Measurements from ENCODE around the gene TDRD15. TPM values are rescaled to one million over a fixed set of nuclear protein-coding genes. Genes with fewer than 3 reads are reported as not detected.

Gene TDRD15
- total RNA-seq, 1 donor from 2014 or later, result not detected

DNA sequence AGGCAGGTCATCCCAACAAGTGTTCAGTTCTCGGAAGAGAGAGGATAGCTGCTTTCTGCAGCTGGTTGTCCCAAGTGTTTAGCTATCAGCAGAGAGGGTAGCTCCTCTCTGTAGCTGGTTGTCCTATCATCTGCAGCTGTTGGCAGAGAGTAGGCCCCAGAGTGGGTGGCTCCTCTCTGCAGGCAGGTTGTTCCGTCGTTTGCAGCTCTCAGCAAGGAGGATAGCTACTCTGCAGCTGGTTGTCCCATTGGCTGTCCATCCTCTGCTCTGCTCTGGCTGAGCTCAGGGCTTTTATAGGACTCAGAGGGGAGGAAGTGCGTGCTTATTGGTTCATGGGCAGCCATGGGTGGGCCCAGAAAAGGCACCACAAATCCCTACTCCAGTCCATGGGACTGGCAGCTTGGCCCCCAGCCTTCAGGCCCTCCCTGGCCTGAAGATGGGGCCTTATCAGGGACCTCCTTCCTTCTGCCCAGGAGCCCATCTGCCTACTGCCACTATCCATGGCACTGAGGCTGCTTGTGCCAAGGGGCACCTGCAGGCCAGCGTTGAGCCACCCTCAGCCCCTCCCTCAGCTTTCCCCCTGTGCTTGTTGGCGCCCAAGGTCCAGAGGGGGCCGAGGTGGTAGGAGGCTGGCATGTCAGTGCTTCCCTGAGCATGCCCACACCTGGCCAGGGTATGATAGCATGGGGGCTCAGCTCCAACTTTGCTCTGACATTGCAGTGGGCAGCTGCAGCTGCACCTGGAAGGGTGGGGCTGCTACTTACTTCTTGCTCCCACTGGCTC, 38.3 kb downstream of the TDRD15 start:
- H3K4me3 Mint-ChIP-seq (ENCODE audit: low read depth), result no peak overlapping the region
- H3K36me3 Mint-ChIP-seq (ENCODE audit: low read depth), result no peaks in the 10 kb centered on the region
- H3K4me1 Mint-ChIP-seq (ENCODE audit: low read depth), result no peaks in the 10 kb centered on the region
- no peak overlapping the region for H3K27ac Mint-ChIP-seq
- no peak for DNase-seq (ENCODE audit: low spot score)
- intact Hi-C loops (cut with micrococcal nuclease), result no loop called here
- H3K9me3 Mint-ChIP-seq, result no peaks in the 10 kb centered on the region
- H3K27me3 Mint-ChIP-seq (ENCODE audit: low read depth), result no peaks in the 10 kb centered on the region

DNA sequence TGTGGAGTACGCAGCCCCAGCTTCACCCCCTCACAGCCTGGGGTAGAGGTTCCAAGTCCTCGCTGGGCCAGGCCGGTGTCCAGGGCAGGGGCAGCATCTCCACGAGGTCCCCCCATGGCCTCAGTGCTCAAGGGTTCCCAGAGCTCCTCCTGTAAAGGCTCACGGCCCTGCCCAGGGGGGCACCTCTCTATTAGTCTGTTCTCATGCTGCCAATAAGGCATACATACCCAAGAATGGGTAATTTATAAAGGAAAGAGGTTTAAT, 38.8 kb downstream of the TDRD15 start:
- Mint-ChIP-seq H3K27ac (no peak overlapping the region), H3K27me3 (ENCODE audit: low read depth) (no peaks in the 10 kb centered on the region), H3K9me3 (no peaks in the 10 kb centered on the region), H3K4me3 (ENCODE audit: low read depth) (no peak overlapping the region), H3K4me1 (ENCODE audit: low read depth) (no peaks in the 10 kb centered on the region), H3K36me3 (ENCODE audit: low read depth) (no peaks in the 10 kb centered on the region)
- no peak for DNase-seq (ENCODE audit: low spot score)
- intact Hi-C loops (cut with micrococcal nuclease), result no loop called here

DNA sequence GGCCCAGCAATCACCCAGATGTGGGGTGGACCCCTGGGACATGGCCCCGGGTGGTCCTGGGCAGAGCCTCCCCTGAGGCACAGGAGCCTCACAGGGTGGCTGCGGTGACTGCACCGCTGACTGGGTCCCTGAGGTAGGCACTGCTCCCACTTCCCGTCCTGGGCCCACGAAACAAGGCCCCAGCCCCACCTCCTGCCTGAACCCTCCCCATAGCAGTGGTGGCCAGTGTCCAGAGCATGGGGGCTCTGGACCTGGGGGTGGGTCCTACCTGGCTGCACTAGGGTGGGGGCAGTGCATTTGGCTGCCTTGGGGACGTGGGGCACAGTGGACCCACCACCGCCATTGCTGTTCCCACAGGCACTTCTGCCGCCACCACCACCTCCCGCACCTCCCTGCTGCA, 39.4 kb downstream of the TDRD15 start:
- no peak overlapping the region for H3K4me3 Mint-ChIP-seq (ENCODE audit: low read depth)
- intact Hi-C loops (cut with micrococcal nuclease), result no loop called here
- no peaks in the 10 kb centered on the region for H3K9me3 Mint-ChIP-seq
- H3K27me3 Mint-ChIP-seq (ENCODE audit: low read depth), result no peaks in the 10 kb centered on the region
- no peak for DNase-seq (ENCODE audit: low spot score)
- no peaks in the 10 kb centered on the region for H3K4me1 Mint-ChIP-seq (ENCODE audit: low read depth)
- no peak overlapping the region for H3K27ac Mint-ChIP-seq
- no peaks in the 10 kb centered on the region for H3K36me3 Mint-ChIP-seq (ENCODE audit: low read depth)

DNA sequence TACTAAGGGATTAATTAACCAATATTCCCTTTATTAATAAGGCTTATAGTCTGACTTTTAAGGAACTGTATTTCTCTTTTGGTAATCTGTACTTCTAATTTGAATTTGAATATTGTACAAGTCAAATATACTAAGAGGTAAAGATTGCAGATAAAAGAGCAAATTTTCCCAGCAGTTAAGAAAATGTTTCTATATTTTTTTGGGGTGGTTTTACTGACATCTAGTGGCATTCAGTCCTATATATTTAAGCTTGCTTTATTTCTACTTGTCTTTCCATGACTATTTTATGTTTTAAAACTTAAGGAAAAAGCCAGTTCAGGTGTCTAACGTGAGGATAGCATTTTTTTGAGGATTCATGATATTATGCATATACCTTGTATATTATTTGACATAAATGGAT, 41.6 kb downstream of the TDRD15 start:
- Mint-ChIP-seq H3K4me1 (ENCODE audit: low read depth) (no peaks in the 10 kb centered on the region), H3K9me3 (no peaks in the 10 kb centered on the region), H3K36me3 (ENCODE audit: low read depth) (no peaks in the 10 kb centered on the region), H3K27ac (no peak overlapping the region), H3K4me3 (ENCODE audit: low read depth) (no peak overlapping the region), H3K27me3 (ENCODE audit: low read depth) (no peaks in the 10 kb centered on the region)
- DNase-seq (ENCODE audit: low spot score), result no peak
- intact Hi-C loops (cut with micrococcal nuclease), result no loop called here

DNA sequence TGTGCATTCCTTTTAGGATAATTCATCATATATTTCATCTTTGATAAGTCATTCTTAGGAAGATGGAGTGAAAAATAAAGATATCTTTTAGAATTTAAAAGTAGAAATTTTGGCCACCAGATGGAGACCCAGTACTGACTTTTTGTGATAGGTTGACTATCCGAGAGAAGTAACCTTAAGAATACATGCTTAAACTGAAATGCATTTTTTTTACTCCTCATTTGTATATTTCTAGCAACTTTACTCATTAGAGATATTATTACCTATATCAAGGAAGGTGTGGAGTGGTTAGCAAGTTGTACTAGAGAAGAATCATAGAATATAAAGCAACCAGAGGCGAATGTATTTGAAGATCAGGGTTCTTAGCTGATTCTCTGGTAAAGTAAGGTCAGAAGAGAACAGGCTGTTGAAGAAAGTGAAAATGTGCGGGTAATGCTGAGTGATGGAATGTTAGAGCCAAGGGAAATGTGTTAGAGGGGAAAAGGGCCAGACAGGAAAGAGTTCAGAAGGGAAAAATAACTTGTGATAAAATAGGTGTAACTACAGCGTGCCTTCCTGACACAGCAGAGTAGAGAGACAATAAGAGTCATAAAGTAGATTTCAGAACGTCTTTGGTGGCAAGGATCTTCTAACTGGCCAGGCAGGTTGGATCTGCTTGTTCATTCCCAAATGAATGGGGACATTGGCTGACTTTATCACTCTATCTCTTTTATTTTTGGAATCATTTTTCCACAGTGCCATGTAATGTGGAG, 52.3 kb downstream of the TDRD15 start:
- no peaks in the 10 kb centered on the region for H3K27me3 Mint-ChIP-seq (ENCODE audit: low read depth)
- intact Hi-C loops (cut with micrococcal nuclease), result no loop called here
- no peaks in the 10 kb centered on the region for H3K4me1 Mint-ChIP-seq (ENCODE audit: low read depth)
- no peak overlapping the region for H3K27ac Mint-ChIP-seq
- DNase-seq (ENCODE audit: low spot score), result no peak
- H3K36me3 Mint-ChIP-seq (ENCODE audit: low read depth), result no peaks in the 10 kb centered on the region
- H3K4me3 Mint-ChIP-seq (ENCODE audit: low read depth), result no peak overlapping the region
- H3K9me3 Mint-ChIP-seq, result no peaks in the 10 kb centered on the region

DNA sequence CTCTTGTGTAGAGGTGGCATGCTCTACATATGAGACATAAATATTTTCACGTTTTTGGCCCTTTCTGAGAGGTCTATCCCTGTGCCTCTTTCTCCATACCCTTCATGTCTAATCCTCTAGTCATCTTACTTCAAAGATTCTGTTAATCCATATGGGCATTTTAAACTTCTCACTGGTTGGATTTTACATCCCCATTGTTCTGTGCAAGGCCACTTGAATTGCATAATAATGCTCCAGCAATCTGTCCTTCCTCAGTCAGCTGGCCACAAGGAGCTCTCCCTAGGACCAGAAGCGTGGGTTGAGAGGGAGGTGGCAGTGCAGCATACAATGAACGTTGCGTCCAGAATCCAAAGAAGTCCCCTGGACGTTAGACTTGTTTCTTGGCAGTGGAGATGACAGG, 58.2 kb downstream of the TDRD15 start:
- peaks cover 2% of the 10 kb centered on the region for H3K9me3 Mint-ChIP-seq
- H3K4me3 Mint-ChIP-seq (ENCODE audit: low read depth), result no peak overlapping the region
- no peak overlapping the region for H3K27ac Mint-ChIP-seq
- no peak for DNase-seq (ENCODE audit: low spot score)
- intact Hi-C loops (cut with micrococcal nuclease), result no loop called here
- H3K27me3 Mint-ChIP-seq (ENCODE audit: low read depth), result no peaks in the 10 kb centered on the region
- H3K4me1 Mint-ChIP-seq (ENCODE audit: low read depth), result no peaks in the 10 kb centered on the region
- H3K36me3 Mint-ChIP-seq (ENCODE audit: low read depth), result no peaks in the 10 kb centered on the region

DNA sequence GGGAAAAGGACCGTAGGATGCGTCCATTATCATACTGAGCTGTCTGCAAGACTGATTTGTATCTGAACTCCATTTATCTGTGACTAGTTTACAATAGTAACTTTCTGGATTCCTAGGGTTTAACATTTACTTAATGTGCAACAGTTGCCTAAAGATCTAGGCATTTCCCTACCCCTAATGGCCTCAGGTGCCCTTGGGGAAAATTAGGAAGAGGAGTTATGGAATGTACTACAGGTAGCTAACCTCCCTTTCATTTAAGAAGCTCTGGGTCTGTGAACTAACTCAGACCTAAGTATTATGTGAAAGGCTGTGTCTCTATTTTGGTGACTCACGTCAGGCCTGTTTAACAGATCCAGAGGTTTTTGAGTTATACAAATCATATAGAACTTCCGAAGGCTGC, 59.5 kb downstream of the TDRD15 start:
- Mint-ChIP-seq H3K4me3 (ENCODE audit: low read depth) (no peak overlapping the region), H3K27ac (no peak overlapping the region), H3K4me1 (ENCODE audit: low read depth) (no peaks in the 10 kb centered on the region), H3K27me3 (ENCODE audit: low read depth) (no peaks in the 10 kb centered on the region), H3K9me3 (peaks cover 4% of the 10 kb centered on the region), H3K36me3 (ENCODE audit: low read depth) (no peaks in the 10 kb centered on the region)
- intact Hi-C loops (cut with micrococcal nuclease), result no loop called here
- no peak for DNase-seq (ENCODE audit: low spot score)

DNA sequence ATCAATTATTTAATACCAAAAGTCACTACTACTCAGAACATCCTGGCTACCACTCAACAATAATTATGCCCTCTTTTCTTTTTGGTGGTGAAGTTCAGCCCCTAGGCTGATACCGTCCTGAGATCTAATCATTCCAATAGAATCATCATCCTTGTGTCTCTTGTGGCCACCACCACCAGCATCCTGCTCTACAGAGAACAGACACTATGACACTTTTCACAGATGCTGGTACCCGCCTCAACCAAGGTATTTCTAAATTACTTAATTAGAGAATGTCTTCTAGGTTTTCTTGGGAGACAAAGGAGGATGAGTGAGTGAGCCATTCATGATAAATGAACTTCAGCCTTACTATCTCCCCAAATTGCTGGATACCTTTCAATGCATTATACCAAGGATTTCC, 60.0 kb downstream of the TDRD15 start:
- Mint-ChIP-seq H3K36me3 (ENCODE audit: low read depth) (no peaks in the 10 kb centered on the region), H3K4me1 (ENCODE audit: low read depth) (no peaks in the 10 kb centered on the region), H3K27me3 (ENCODE audit: low read depth) (no peaks in the 10 kb centered on the region), H3K9me3 (peaks cover 4% of the 10 kb centered on the region), H3K27ac (no peak overlapping the region), H3K4me3 (ENCODE audit: low read depth) (no peak overlapping the region)
- no peak for DNase-seq (ENCODE audit: low spot score)
- intact Hi-C loops (cut with micrococcal nuclease), result no loop called here

DNA sequence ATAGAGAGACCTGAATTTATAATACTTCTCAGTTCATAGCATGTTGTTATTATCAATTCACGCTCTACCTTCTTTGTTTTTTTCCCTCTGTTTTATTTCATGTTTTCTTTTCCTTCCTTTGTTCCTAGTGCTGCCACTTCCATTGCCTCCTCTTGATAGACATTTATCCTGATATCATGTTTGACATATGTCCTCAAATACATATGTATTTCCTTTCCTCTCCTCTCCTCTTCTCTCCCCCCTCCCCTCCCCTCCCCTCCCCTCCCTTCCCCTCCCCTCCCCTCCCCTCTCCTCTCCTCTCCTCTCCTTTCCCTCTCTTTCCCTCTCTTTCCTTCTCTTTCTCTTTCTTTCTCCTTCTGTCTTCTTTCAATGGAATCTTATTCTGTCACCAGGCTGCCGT, 67.8 kb downstream of the TDRD15 start:
- no peak for DNase-seq (ENCODE audit: low spot score)
- H3K4me1 Mint-ChIP-seq (ENCODE audit: low read depth), result no peaks in the 10 kb centered on the region
- no peak overlapping the region for H3K4me3 Mint-ChIP-seq (ENCODE audit: low read depth)
- intact Hi-C loops (cut with micrococcal nuclease), result no loop called here
- H3K9me3 Mint-ChIP-seq, result peaks cover 4% of the 10 kb centered on the region
- H3K36me3 Mint-ChIP-seq (ENCODE audit: low read depth), result no peaks in the 10 kb centered on the region
- H3K27ac Mint-ChIP-seq, result no peak overlapping the region
- H3K27me3 Mint-ChIP-seq (ENCODE audit: low read depth), result no peaks in the 10 kb centered on the region

Other genes with a start within 250 kb of the TDRD15 start
- not detected in 2 replicates for gene APOB, start 79.9 kb upstream of the TDRD15 start, total RNA-seq